Measurements from ENCODE around the gene LMX1B. TPM values are rescaled to one million over a fixed set of nuclear protein-coding genes. Genes with fewer than 3 reads are reported as not detected.

LMX1B gene
- total and polyA plus RNA-seq, 10 donors = 0.02 to 0.25 TPM; not detected in 8

GRCh38 chr9:126684345-126684744 lies 70.6 kb downstream of the LMX1B start:
- intact Hi-C loops (cut with DNase I; ENCODE audit: low total_unique reads) = no loop called here
- no peak overlapping the region for H3K27ac ChIP-seq
- WGBS, 5 donors = 56 to 67% (median 59%) methylated on average over 3 of the region's 3 CpGs
- peaks cover 0 to 17% (median 10%) of the 10 kb centered on the region in 6 donors for H3K4me1 ChIP-seq
- no peak for DNase-seq
- peaks cover 0 to 100% (median 48%) of the 10 kb centered on the region in 7 donors for H3K27me3 ChIP-seq (replicated peaks in 1 of 7)
- no peaks in the 10 kb centered on the region for H3K36me3 ChIP-seq
- H3K9me3 ChIP-seq = no peaks in the 10 kb centered on the region
- no peak overlapping the region for H3K4me3 ChIP-seq
- TF ChIP-seq CTCF (IDR thresholded peaks at IDR 0.05 in 8 of 11, conservative IDR thresholded peaks at IDR 0.05 in 3 of 11) = no peak
- TF ChIP-seq POLR2AphosphoS5 (IDR thresholded peaks at IDR 0.05) = no peak
- no peak for TF ChIP-seq POLR2A (IDR thresholded peaks at IDR 0.05)

GRCh38 chr9:126684965-126685465 lies 71.3 kb downstream of the LMX1B start:
- intact Hi-C loops (cut with DNase I; ENCODE audit: low total_unique reads) = no loop called here
- 56 to 66% (median 65%) methylated on average over 5 of the region's 5 CpGs for WGBS, 5 donors
- H3K9me3 ChIP-seq = no peaks in the 10 kb centered on the region
- DNase-seq = no peak
- no peak overlapping the region for H3K4me3 ChIP-seq
- no peak for TF ChIP-seq POLR2A (IDR thresholded peaks at IDR 0.05)
- no peak for TF ChIP-seq CTCF (IDR thresholded peaks at IDR 0.05 in 8 of 11, conservative IDR thresholded peaks at IDR 0.05 in 3 of 11)
- TF ChIP-seq POLR2AphosphoS5 (IDR thresholded peaks at IDR 0.05) = no peak
- H3K27ac ChIP-seq = no peak overlapping the region
- peaks cover 0 to 17% (median 10%) of the 10 kb centered on the region in 6 donors for H3K4me1 ChIP-seq
- H3K36me3 ChIP-seq = no peaks in the 10 kb centered on the region
- peaks cover 0 to 100% (median 48%) of the 10 kb centered on the region in 7 donors for H3K27me3 ChIP-seq (replicated peaks in 1 of 7)

GRCh38 chr9:126687930-126688461 lies 74.3 kb downstream of the LMX1B start:
- Histone ChIP-seq H3K9me3 (no peaks in the 10 kb centered on the region), H3K36me3 (no peaks in the 10 kb centered on the region), H3K27ac (no peak overlapping the region), H3K4me1 (peaks cover 0 to 11% (median 6%) of the 10 kb centered on the region in 6 donors), H3K27me3 (replicated peaks in 1 of 7) (peaks cover 0 to 81% (median 29%) of the 10 kb centered on the region in 7 donors), H3K4me3 (no peak overlapping the region)
- 73 to 82% (median 74%) methylated on average over 13 to 20 of the region's 20 CpGs for WGBS, 5 donors
- TF ChIP-seq CTCF (IDR thresholded peaks at IDR 0.05 in 8 of 11, conservative IDR thresholded peaks at IDR 0.05 in 3 of 11) = no peak
- intact Hi-C loops (cut with DNase I; ENCODE audit: low total_unique reads) = no loop called here
- DNase-seq = no peak

- Histone ChIP-seq H3K27ac (no peak overlapping the region), H3K9me3 (no peaks in the 10 kb centered on the region), H3K4me1 (peaks cover 0 to 4% (median under 1%) of the 10 kb centered on the region in 6 donors), H3K36me3 (no peaks in the 10 kb centered on the region), H3K4me3 (no peak overlapping the region), H3K27me3 (replicated peaks in 1 of 7) (peaks cover 0 to 75% (median 23%) of the 10 kb centered on the region in 7 donors)
- intact Hi-C loops (cut with DNase I; ENCODE audit: low total_unique reads) = no loop called here
- TF ChIP-seq POLR2A (IDR thresholded peaks at IDR 0.05) = no peak
- no peak for TF ChIP-seq CTCF (IDR thresholded peaks at IDR 0.05 in 8 of 11, conservative IDR thresholded peaks at IDR 0.05 in 3 of 11)
- no peak for TF ChIP-seq POLR2AphosphoS5 (IDR thresholded peaks at IDR 0.05)
- DNase-seq = no peak
- 45 to 72% (median 58%) methylated on average over 3 of the region's 3 CpGs for WGBS, 5 donors
Observed at GRCh38 chr9:126688617-126689016, 74.9 kb downstream of the LMX1B start.

Data from spleen (tissue), 11 donors.